ENCODE data around the gene SAT2.
A peak's percentile ranks its signal among the peaks of the same experiment; 100 is the strongest.
"Not testable (repeated sequence)": the region's sequence is repeated elsewhere in the genome, so short reads cannot be mapped to it uniquely, and the experiment has no call there.

Gene SAT2

GRCh38 chr17:7629939-7630571 lies 2.4 kb upstream of the SAT2 start, which contains the start of gene SHBG:
SHBG (plus strand) TSS chr17:7630135; CDS start chr17:7630173, 38 bp downstream.
- Histone ChIP-seq H3F3A (ENCODE audit: insufficient read depth, low read length) (no peaks in the 10 kb centered on the region), H3K27me3 (replicated peaks; ENCODE audit: insufficient read depth, low read length) (peaks cover 9% of the 10 kb centered on the region), H3K4me2 (ENCODE audit: low read depth, low read length) (no peak within 1 kb of the TSS), H3K4me3 (ENCODE audit: low read length) (no peak within 1 kb of the TSS), H3K4me1 (ENCODE audit: low read length) (peaks cover 12% of the 10 kb centered on the region), H3K36me3 (replicated peaks; ENCODE audit: insufficient read depth, low read length) (no peaks in the 10 kb centered on the region), H3K27ac (ENCODE audit: low read length) (no peak within 1 kb of the TSS), H3K79me2 (ENCODE audit: low read length) (peaks cover 6% of the 10 kb centered on the region; the same call in 1 of the 2 replicates), H3K9me2 (replicated peaks; ENCODE audit: insufficient read depth, low read length) (no peaks in the 10 kb centered on the region), H2AFZ (ENCODE audit: low read length) (no peak within 1 kb of the TSS), H3K9me3 (replicated peaks; ENCODE audit: insufficient read depth, low read length) (no peaks in the 10 kb centered on the region), H4K20me1 (ENCODE audit: insufficient read depth, low read length) (no peaks in the 10 kb centered on the region), H3K9ac (ENCODE audit: low read length) (no peak within 1 kb of the TSS)
- TF ChIP-seq EZH2 (optimal IDR thresholded peaks at IDR 0.05; ENCODE audit: low read depth, low read length): no peak
- TF ChIP-seq EZH2phosphoT487 (IDR thresholded peaks at IDR 0.05; ENCODE audit: low read length): no peak
- TF ChIP-seq CTCF (IDR thresholded peaks at IDR 0.05; ENCODE audit: low read length): no peak
- DNase-seq: no peak

- peak overlapping the region; percentile 73 for H3K4me2 ChIP-seq (ENCODE audit: low read depth, low read length)
- H3K9me2 ChIP-seq (replicated peaks; ENCODE audit: insufficient read depth, low read length): no peaks in the 10 kb centered on the region
- H3K4me3 ChIP-seq (ENCODE audit: low read length): peak overlapping the region; percentile 73
- DNase-seq: no peak
- no peak overlapping the region for H3K27ac ChIP-seq (ENCODE audit: low read length)
- H3K79me2 ChIP-seq (ENCODE audit: low read length): peaks cover 6% of the 10 kb centered on the region; the same call in 1 of the 2 replicates
- no peaks in the 10 kb centered on the region for H3K9me3 ChIP-seq (replicated peaks; ENCODE audit: insufficient read depth, low read length)
- peak overlapping the region; percentile 66; the same call in 1 of the 2 replicates for H3K9ac ChIP-seq (ENCODE audit: low read length)
- TF ChIP-seq CTCF (IDR thresholded peaks at IDR 0.05; ENCODE audit: low read length): no peak
- no peak for TF ChIP-seq EZH2 (optimal IDR thresholded peaks at IDR 0.05; ENCODE audit: low read depth, low read length)
- TF ChIP-seq EZH2phosphoT487 (IDR thresholded peaks at IDR 0.05; ENCODE audit: low read length): no peak
- 0 out of 2 replicates have a peak, but pooled peaks cover 5% of the 10 kb centered on the region for H3K4me1 ChIP-seq (ENCODE audit: low read length)
- H3K27me3 ChIP-seq (replicated peaks; ENCODE audit: insufficient read depth, low read length): no peaks in the 10 kb centered on the region
- H3F3A ChIP-seq (ENCODE audit: insufficient read depth, low read length): no peaks in the 10 kb centered on the region
- H4K20me1 ChIP-seq (ENCODE audit: insufficient read depth, low read length): no peaks in the 10 kb centered on the region
- H3K36me3 ChIP-seq (replicated peaks; ENCODE audit: insufficient read depth, low read length): no peaks in the 10 kb centered on the region
- H2AFZ ChIP-seq (ENCODE audit: low read length): peak overlapping the region; percentile 69
Measured at GRCh38 chr17:7626956-7627249, 718 bp downstream of the SAT2 start.

- H3K4me3 ChIP-seq (ENCODE audit: low read length): no peak overlapping the region
- no peaks in the 10 kb centered on the region for H3K9me2 ChIP-seq (replicated peaks; ENCODE audit: insufficient read depth, low read length)
- TF ChIP-seq EZH2phosphoT487 (IDR thresholded peaks at IDR 0.05; ENCODE audit: low read length): no peak
- no peak for TF ChIP-seq CTCF (IDR thresholded peaks at IDR 0.05; ENCODE audit: low read length)
- TF ChIP-seq EZH2 (optimal IDR thresholded peaks at IDR 0.05; ENCODE audit: low read depth, low read length): no peak
- no peak overlapping the region; the same call in 1 of the 2 replicates for H3K4me2 ChIP-seq (ENCODE audit: low read depth, low read length)
- peaks cover 6% of the 10 kb centered on the region; the same call in 1 of the 2 replicates for H3K79me2 ChIP-seq (ENCODE audit: low read length)
- no peaks in the 10 kb centered on the region for H3K9me3 ChIP-seq (replicated peaks; ENCODE audit: insufficient read depth, low read length)
- H3K4me1 ChIP-seq (ENCODE audit: low read length): 0 out of 2 replicates have a peak, but pooled peaks cover 5% of the 10 kb centered on the region
- no peak for DNase-seq
- H4K20me1 ChIP-seq (ENCODE audit: insufficient read depth, low read length): no peaks in the 10 kb centered on the region
- H3F3A ChIP-seq (ENCODE audit: insufficient read depth, low read length): no peaks in the 10 kb centered on the region
- no peak overlapping the region for H2AFZ ChIP-seq (ENCODE audit: low read length)
- H3K27me3 ChIP-seq (replicated peaks; ENCODE audit: insufficient read depth, low read length): no peaks in the 10 kb centered on the region
- H3K36me3 ChIP-seq (replicated peaks; ENCODE audit: insufficient read depth, low read length): no peaks in the 10 kb centered on the region
- H3K27ac ChIP-seq (ENCODE audit: low read length): no peak overlapping the region
- no peak overlapping the region for H3K9ac ChIP-seq (ENCODE audit: low read length)
Measured at GRCh38 chr17:7626307-7626706, 1.3 kb downstream of the SAT2 start.

GRCh38 chr17:7625749-7626148 lies 1.9 kb downstream of the SAT2 start:
- not testable (repeated sequence) for H3K79me2 ChIP-seq (ENCODE audit: low read length); H3K27me3 ChIP-seq (replicated peaks; ENCODE audit: insufficient read depth, low read length); H3K9me3 ChIP-seq (replicated peaks; ENCODE audit: insufficient read depth, low read length); H4K20me1 ChIP-seq (ENCODE audit: insufficient read depth, low read length); H3F3A ChIP-seq (ENCODE audit: insufficient read depth, low read length); H3K4me2 ChIP-seq (ENCODE audit: low read depth, low read length); H3K4me1 ChIP-seq (ENCODE audit: low read length); H3K9ac ChIP-seq (ENCODE audit: low read length); H3K27ac ChIP-seq (ENCODE audit: low read length); DNase-seq; H2AFZ ChIP-seq (ENCODE audit: low read length); H3K36me3 ChIP-seq (replicated peaks; ENCODE audit: insufficient read depth, low read length); H3K4me3 ChIP-seq (ENCODE audit: low read length); H3K9me2 ChIP-seq (replicated peaks; ENCODE audit: insufficient read depth, low read length)

All from MM.1S (cell line).